HepG2 (cell line): Measurements from ENCODE around the gene MUC22. TPM values are rescaled to one million over a fixed set of nuclear protein-coding genes. Genes with fewer than 3 reads are reported as not detected.
A peak's percentile ranks its signal among the peaks of the same experiment; 100 is the strongest.

Experiments used
- DPF2 ChIP-seq: sonication (generic); formaldehyde crosslinking; IDR thresholded peaks from 2 replicates; pipeline ENCODE4 v1.4.0; 2020; ENCODE audit warnings: mild to moderate bottlenecking, low read depth, missing genetic modification reagents, borderline replicate concordance
- FOSL2 ChIP-seq: sonication (generic); formaldehyde crosslinking; IDR thresholded peaks from 2 replicates; pipeline ENCODE4 v1.4.0; 2020; ENCODE audit warnings: missing genetic modification reagents
- FOXA3 ChIP-seq: IDR thresholded peaks from 2 replicates; pipeline ENCODE4 v1.6.1; 2016; ENCODE audit warnings: missing genetic modification reagents, missing compliant biosample characterization
- GABPB1 ChIP-seq: IDR thresholded peaks from 2 replicates; pipeline ENCODE4 v1.6.1; 2016; ENCODE audit warnings: mild to moderate bottlenecking, missing genetic modification reagents, moderate library complexity, missing compliant biosample characterization
- MATR3 ChIP-seq: sonication (generic); formaldehyde crosslinking; IDR thresholded peaks from 2 replicates; pipeline ENCODE4 v1.4.0; 2020; ENCODE audit warnings: missing genetic modification reagents
- PAX8 ChIP-seq: sonication (generic); formaldehyde crosslinking; IDR thresholded peaks from 2 replicates; pipeline ENCODE4 v1.8.0; 2022; ENCODE audit warnings: mild to moderate bottlenecking, missing genetic modification reagents, borderline replicate concordance
- PCBP1 ChIP-seq: fragments of 200-400 bp; formaldehyde crosslinking; IDR thresholded peaks from 2 replicates; pipeline ENCODE4 v1.6.1; 2017; ENCODE audit warnings: mild to moderate bottlenecking, low read depth, low read length, borderline replicate concordance
- PPARG ChIP-seq: conservative IDR thresholded peaks from 2 replicates; pipeline ENCODE4 v1.6.1; 2016; ENCODE audit warnings: missing biosample characterization, missing genetic modification reagents
- RORA ChIP-seq: sonication (generic); formaldehyde crosslinking; IDR thresholded peaks from 2 replicates; pipeline ENCODE4 v1.5.0; 2020; ENCODE audit warnings: mild to moderate bottlenecking, missing genetic modification reagents, moderate library complexity
- SP1 ChIP-seq, 2 experiments: fragments of 450-650 bp in 1 of 2; sonication (generic) in 1 of 2; formaldehyde crosslinking in 1 of 2; IDR thresholded peaks; 2 replicates each; pipeline versions ENCODE4 v1.4.0 to v1.6.1; 2016 to 2020; ENCODE audit warnings: missing genetic modification reagents in 1 of 2
- ZC3H13 ChIP-seq: sonication (generic); formaldehyde crosslinking; IDR thresholded peaks from 2 replicates; pipeline ENCODE4 v1.8.1; 2023; ENCODE audit warnings: mild to moderate bottlenecking, missing genetic modification reagents, moderate library complexity
- ZNF264 ChIP-seq: sonication (generic); formaldehyde crosslinking; IDR thresholded peaks from 2 replicates; pipeline ENCODE4 v1.4.0; 2020; ENCODE audit warnings: missing genetic modification reagents
- ZNF549 ChIP-seq: sonication (generic); formaldehyde crosslinking; IDR thresholded peaks from 2 replicates; pipeline ENCODE4 v1.5.0; 2020; ENCODE audit warnings: missing genetic modification reagents
- ZNF598 ChIP-seq: sonication (generic); formaldehyde crosslinking; IDR thresholded peaks from 2 replicates; pipeline ENCODE4 v1.5.1; 2020; ENCODE audit warnings: mild to moderate bottlenecking, missing genetic modification reagents, borderline replicate concordance
- ZNF644 ChIP-seq: IDR thresholded peaks from 2 replicates; pipeline ENCODE4 v1.6.1; 2016; ENCODE audit warnings: low read depth
- ZNF768 ChIP-seq: sonication (generic); formaldehyde crosslinking; IDR thresholded peaks from 2 replicates; pipeline ENCODE4 v1.4.0; 2020; ENCODE audit warnings: missing genetic modification reagents
- ZNF788 ChIP-seq: sonication (generic); formaldehyde crosslinking; IDR thresholded peaks from 2 replicates; pipeline ENCODE4 v1.5.0; 2020; ENCODE audit warnings: mild to moderate bottlenecking, missing genetic modification reagents, borderline replicate concordance
- ZZZ3 ChIP-seq: sonication (generic); formaldehyde crosslinking; IDR thresholded peaks from 2 replicates; pipeline ENCODE4 v1.4.0; 2020; ENCODE audit warnings: missing genetic modification reagents, mild to moderate bottlenecking, borderline replicate concordance
- polyA plus RNA-seq, 8 experiments: library from polyadenylated mRNA; depleted of rRNA in 3 of 8; stranded (reverse) in 7 of 8; unstranded in 1 of 8; fragments of >200 nt; fragmentation: Illumina TruSeq in 4 of 8; extraction: Trizol in 4 of 8; gene quantifications; 2 replicates each; pipeline versions ENCODE4 v1.2.1 to v1.2.3, GENCODE V29; 2011 to 2016; ENCODE audit warnings: low read depth in 4 of 8, missing spikeins in 1 of 8, mixed read lengths in 1 of 8; ENCODE audit not compliant: insufficient read depth in 1 of 8
- total RNA-seq, 5 experiments: library from RNA; depleted of rRNA; stranded (reverse); fragments of >200 nt; fragmentation: Illumina TruSeq; extraction: Trizol; gene quantifications; 2 replicates each; pipeline ENCODE4 v1.2.3, GENCODE V29; 2016; ENCODE audit warnings: low read depth in 1 of 5
- TF ChIP-seq, protein P1 (sequence below): sonication (generic); formaldehyde crosslinking; IDR thresholded peaks from 2 replicates; pipeline ENCODE4 v1.4.0; 2020; ENCODE audit warnings: mild to moderate bottlenecking, missing genetic modification reagents
- TF ChIP-seq, protein P2 (sequence below): sonication (generic); formaldehyde crosslinking; IDR thresholded peaks from 2 replicates; pipeline ENCODE4 v1.4.0; 2020; ENCODE audit warnings: missing genetic modification reagents, borderline replicate concordance
- TF ChIP-seq, protein P3 (sequence below): sonication (generic); formaldehyde crosslinking; IDR thresholded peaks from 2 replicates; pipeline ENCODE4 v1.4.0; 2020; ENCODE audit warnings: missing genetic modification reagents
- TF ChIP-seq, protein P4 (sequence below): sonication (generic); formaldehyde crosslinking; IDR thresholded peaks from 2 replicates; pipeline ENCODE4 v1.8.1; 2023; ENCODE audit warnings: mild to moderate bottlenecking, missing genetic modification reagents
- TF ChIP-seq, protein P5 (sequence below): sonication (generic); formaldehyde crosslinking; IDR thresholded peaks from 2 replicates; pipeline ENCODE4 v1.5.1; 2020; ENCODE audit warnings: missing genetic modification reagents, mild to moderate bottlenecking, borderline replicate concordance

Gene MUC22
- total and polyA plus RNA-seq, 2 of the 13 experiments (the other 11 are each of a cell fraction or from before 2014, with no cell fraction given): not detected

DNA sequence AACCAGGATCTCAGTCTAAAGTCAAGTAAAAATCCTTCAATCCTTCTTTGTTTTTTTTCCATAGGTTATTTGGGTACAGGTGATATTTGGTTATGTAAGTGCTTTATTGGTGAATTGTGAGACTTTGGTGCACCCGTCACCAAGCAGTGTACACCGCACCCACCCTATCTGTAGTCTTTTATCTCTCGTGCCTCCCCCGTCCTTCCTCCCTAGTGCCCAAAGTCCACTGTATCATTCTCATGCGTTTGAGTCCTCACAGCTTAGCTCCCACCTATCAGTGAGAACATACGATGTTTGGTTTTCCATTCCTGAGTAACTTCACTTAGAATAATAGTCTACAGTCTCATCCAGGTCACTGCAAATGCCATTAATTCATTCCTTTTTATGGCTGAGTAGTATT lies 879 bp downstream of the MUC22 start (continued):
- TF ChIP-seq, protein P1, sequence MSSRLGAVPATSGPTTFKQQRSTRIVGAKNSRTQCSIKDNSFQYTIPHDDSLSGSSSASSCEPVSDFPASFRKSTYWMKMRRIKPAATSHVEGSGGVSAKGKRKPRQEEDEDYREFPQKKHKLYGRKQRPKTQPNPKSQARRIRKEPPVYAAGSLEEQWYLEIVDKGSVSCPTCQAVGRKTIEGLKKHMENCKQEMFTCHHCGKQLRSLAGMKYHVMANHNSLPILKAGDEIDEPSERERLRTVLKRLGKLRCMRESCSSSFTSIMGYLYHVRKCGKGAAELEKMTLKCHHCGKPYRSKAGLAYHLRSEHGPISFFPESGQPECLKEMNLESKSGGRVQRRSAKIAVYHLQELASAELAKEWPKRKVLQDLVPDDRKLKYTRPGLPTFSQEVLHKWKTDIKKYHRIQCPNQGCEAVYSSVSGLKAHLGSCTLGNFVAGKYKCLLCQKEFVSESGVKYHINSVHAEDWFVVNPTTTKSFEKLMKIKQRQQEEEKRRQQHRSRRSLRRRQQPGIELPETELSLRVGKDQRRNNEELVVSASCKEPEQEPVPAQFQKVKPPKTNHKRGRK (CRISPR knock-in tag): no peak
- TF ChIP-seq, protein P2, sequence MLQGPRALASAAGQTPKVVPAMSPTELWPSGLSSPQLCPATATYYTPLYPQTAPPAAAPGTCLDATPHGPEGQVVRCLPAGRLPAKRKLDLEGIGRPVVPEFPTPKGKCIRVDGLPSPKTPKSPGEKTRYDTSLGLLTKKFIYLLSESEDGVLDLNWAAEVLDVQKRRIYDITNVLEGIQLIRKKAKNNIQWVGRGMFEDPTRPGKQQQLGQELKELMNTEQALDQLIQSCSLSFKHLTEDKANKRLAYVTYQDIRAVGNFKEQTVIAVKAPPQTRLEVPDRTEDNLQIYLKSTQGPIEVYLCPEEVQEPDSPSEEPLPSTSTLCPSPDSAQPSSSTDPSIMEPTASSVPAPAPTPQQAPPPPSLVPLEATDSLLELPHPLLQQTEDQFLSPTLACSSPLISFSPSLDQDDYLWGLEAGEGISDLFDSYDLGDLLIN: no peak
- TF ChIP-seq ZNF598 (CRISPR knock-in tag): no peak
- no peak for TF ChIP-seq ZNF264 (CRISPR knock-in tag)
- no peak for TF ChIP-seq DPF2 (CRISPR knock-in tag)
- TF ChIP-seq ZNF549 (CRISPR knock-in tag): peak; percentile 97
- no peak for TF ChIP-seq FOSL2 (CRISPR knock-in tag)
- peak; percentile 52; the same call in 1 of the 2 replicates for TF ChIP-seq ZNF644 (CRISPR knock-in tag)
- no peak for TF ChIP-seq PCBP1
- TF ChIP-seq PPARG (CRISPR knock-in tag): no peak
- no peak for TF ChIP-seq ZZZ3 (CRISPR knock-in tag)
- no peak for TF ChIP-seq ZNF768
- no peak for TF ChIP-seq GABPB1
- no peak for TF ChIP-seq MATR3 (CRISPR knock-in tag)
- 0 out of 2 replicates have a peak, but pooled peaks have one; percentile 29 for TF ChIP-seq FOXA3 (CRISPR knock-in tag)
- no peak for TF ChIP-seq PAX8 (CRISPR knock-in tag)
- no peak for TF ChIP-seq ZNF788 (CRISPR knock-in tag)
- TF ChIP-seq ZC3H13 (CRISPR knock-in tag): no peak
- no peak for TF ChIP-seq SP1 (IDR thresholded peaks at IDR 0.05)
- TF ChIP-seq SP1 (CRISPR knock-in tag; IDR thresholded peaks at IDR 0.05): no peak
- TF ChIP-seq, protein P3, sequence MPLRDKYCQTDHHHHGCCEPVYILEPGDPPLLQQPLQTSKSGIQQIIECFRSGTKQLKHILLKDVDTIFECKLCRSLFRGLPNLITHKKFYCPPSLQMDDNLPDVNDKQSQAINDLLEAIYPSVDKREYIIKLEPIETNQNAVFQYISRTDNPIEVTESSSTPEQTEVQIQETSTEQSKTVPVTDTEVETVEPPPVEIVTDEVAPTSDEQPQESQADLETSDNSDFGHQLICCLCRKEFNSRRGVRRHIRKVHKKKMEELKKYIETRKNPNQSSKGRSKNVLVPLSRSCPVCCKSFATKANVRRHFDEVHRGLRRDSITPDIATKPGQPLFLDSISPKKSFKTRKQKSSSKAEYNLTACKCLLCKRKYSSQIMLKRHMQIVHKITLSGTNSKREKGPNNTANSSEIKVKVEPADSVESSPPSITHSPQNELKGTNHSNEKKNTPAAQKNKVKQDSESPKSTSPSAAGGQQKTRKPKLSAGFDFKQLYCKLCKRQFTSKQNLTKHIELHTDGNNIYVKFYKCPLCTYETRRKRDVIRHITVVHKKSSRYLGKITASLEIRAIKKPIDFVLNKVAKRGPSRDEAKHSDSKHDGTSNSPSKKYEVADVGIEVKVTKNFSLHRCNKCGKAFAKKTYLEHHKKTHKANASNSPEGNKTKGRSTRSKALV: no peak
- no peak for TF ChIP-seq RORA (CRISPR knock-in tag)
- TF ChIP-seq, protein P4, sequence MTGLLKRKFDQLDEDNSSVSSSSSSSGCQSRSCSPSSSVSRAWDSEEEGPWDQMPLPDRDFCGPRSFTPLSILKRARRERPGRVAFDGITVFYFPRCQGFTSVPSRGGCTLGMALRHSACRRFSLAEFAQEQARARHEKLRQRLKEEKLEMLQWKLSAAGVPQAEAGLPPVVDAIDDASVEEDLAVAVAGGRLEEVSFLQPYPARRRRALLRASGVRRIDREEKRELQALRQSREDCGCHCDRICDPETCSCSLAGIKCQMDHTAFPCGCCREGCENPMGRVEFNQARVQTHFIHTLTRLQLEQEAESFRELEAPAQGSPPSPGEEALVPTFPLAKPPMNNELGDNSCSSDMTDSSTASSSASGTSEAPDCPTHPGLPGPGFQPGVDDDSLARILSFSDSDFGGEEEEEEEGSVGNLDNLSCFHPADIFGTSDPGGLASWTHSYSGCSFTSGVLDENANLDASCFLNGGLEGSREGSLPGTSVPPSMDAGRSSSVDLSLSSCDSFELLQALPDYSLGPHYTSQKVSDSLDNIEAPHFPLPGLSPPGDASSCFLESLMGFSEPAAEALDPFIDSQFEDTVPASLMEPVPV (CRISPR knock-in tag): no peak
- TF ChIP-seq, protein P5, sequence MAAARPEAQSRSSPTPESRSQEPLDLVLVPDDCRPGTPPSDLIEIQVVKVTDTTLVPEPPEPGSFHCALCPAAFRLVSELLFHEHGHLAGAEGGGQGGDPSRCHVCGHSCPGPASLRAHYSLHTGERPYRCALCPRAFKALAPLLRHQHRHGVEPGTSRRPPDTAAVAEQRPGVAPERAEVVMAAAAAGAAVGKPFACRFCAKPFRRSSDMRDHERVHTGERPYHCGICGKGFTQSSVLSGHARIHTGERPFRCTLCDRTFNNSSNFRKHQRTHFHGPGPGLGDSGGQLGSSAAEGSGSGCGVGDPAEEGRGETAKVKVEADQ: no peak
